ENCODE data around the gene NOS1AP.

DNA sequence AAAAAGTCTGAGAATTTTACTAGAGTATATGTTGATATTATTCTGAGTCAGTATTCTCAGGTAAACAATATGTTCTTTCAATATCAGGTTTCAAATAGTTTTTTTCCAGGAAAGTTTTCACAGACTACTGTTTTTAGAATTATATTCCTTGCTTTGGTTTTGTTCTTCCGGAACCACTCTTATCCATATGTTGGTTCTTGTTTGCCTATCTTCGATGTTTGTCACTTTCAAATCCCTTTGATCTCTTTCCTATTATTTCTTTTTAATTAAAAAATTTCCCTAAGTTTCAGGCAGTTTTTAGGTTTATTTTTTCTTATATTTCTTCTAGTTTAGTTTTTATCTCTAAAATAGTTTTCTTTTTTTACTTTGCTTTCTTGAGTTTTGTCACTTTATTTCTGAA, 20.9 kb downstream of the NOS1AP start:
- TF ChIP-seq SIN3A (IDR thresholded peaks at IDR 0.05; ENCODE audit: borderline replicate concordance, insufficient read depth, low read length) (no peak), POLR2AphosphoS5 (IDR thresholded peaks at IDR 0.05; ENCODE audit: low read depth, low read length) (no peak), TAF1 (IDR thresholded peaks at IDR 0.05; ENCODE audit: borderline replicate concordance, insufficient read depth, low read length) (no peak)

All from PFSK-1 (cell line).